T-helper 17 cell (primary cell): ENCODE results near the gene PYGB. TPM values are rescaled to one million over a fixed set of nuclear protein-coding genes. Genes with fewer than 3 reads are reported as not detected.

Source experiments
- ATAC-seq: fragments of 150-1000 bp; cut with Tn5 transposase; 2 replicates; pipeline ENCODE4 v1.10.0; 2021; ENCODE audit warnings: mild to moderate bottlenecking, moderate library complexity
- DNase-seq, 3 donors: peaks; one replicate each; pipeline versions ENCODE4 v3.0.0 to v3.0.0-alpha.2; 2020 to 2021
- H3K9me3 ChIP-seq: one replicate; pipeline ENCODE4 v1.7.0; 2013; ENCODE audit warnings: low read length, mild to moderate bottlenecking; ENCODE audit not compliant: control insufficient read depth, poor library complexity, severe bottlenecking
- H3K27ac Mint-ChIP-seq: one replicate; pipeline ENCODE4 v1.8.0; 2022; ENCODE audit warnings: mild to moderate bottlenecking, moderate library complexity, mixed read lengths
- H3K27me3 Mint-ChIP-seq: one replicate; pipeline ENCODE4 v1.8.0; 2022; ENCODE audit warnings: mixed read lengths
- H3K36me3 Mint-ChIP-seq: one replicate; pipeline ENCODE4 v1.8.0; 2022; ENCODE audit warnings: low read depth, mixed read lengths
- H3K4me1 Mint-ChIP-seq: one replicate; pipeline ENCODE4 v1.8.0; 2022; ENCODE audit warnings: mild to moderate bottlenecking, mixed read lengths
- H3K4me3 Mint-ChIP-seq: one replicate; pipeline ENCODE4 v1.8.0; 2022; ENCODE audit warnings: mild to moderate bottlenecking, moderate library complexity, mixed read lengths
- total RNA-seq, 4 donors: library from RNA in 2 of 4; stranded (reverse) in 2 of 4; gene quantifications; one replicate each; pipeline ENCODE4 v1.2.3 and lab custom pipeline; 2022 to 2026

Gene PYGB
- total RNA-seq, 2 donors from 2014 or later, result 28.6 to 53.1 TPM

DNA sequence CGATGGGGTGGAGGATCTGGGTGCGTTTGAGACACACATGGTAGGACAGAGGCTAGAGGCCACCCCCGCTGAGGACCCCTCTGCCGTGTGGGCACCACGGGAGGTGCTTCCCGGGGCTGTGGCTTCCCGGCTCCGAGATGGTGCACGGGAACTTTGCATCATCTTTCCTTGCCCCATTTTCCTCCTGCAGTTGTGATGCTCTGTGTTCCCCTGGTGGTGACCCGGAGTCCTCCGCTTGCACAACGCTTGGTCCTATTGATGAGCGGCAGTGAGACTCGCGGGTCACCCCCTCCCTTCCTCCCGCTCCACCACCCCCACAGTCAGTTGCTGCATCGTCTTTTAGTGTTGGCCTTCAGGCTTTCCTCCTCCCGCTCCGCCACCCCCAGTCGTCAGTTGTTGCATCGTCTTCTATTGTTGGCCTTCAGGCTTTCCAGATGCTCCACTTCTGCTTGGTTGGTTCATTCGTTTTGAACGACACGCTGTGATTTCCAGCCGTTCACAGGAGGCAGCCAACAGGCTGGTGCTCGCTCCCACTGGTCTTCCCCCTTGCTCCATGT, 37.3 kb downstream of the PYGB start:
- Mint-ChIP-seq H3K36me3 (peaks cover 10% of the 10 kb centered on the region), H3K4me3 (no peak overlapping the region), H3K4me1 (peaks cover 6% of the 10 kb centered on the region), H3K27me3 (no peaks in the 10 kb centered on the region), H3K27ac (no peak overlapping the region)
- H3K9me3 ChIP-seq, result no peaks in the 10 kb centered on the region
- ATAC-seq (no peak), DNase-seq (peak in 1 of 3 donors; percentile 3)

DNA sequence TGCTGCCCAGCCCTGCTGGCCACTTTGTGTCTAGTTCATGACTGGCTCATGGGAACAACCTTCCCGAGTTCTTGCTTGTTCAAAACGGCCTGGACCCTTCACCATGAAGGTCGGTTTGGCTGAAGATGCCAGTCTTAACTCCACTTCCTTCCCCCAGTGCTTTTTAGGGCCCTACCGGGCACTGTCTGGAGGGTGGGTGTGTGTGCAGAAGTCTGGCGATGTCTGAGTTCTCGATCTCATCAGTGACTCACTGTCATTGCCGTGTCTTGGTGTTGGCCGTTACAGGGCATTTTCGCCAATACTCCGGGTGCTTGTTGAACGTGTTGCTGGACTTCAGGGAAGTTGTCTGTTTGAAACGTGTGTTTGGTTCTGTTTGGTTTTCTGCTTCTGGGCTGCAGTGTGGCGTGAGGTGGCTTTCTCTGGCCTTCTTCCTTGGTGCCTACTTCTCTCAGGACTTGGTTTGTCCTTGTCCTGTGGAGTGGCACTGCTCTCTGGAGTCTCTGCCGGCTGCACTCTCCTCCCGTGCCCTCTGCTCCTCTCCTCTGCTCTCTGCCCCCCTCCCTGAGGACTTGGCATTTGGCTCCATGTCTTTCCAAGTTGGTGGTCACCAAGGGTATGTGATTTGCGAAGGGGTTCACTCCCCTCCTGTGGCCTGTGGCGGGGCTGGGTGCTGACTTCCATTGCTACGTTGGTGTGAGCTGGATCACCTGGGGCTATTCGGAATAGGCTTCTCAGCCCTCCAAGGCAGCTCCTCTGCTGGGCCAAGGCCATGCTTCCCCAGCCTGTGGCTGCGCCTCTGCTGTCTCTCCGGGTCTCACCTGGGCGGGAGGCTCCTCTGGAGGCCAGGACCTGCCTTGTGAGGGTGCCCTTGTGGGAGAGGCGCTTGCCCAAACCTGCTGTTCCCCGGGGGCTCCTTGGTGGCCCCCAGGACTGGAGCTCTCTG, 38.2 kb downstream of the PYGB start:
- ATAC-seq, result no peak

DNA sequence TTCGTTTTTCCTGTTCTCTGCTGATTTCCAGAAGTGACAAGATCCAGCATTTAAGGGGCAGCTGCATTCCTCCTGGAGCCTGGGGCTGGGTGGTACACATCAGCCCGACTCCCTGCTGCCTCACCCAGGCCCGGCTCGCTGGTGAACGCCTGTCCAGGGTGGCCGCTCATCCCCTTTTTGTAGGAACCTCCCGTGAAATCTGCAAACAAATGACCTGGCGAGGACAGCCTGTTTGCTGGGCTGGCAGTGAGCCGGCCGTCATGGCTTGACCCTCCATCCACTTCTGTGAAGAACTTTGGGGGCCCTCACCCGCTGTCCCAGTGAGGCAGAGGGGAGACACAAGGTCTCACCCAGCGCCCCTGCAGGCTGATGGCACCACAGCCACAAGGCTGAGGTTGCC, 39.0 kb downstream of the PYGB start:
- Mint-ChIP-seq H3K36me3 (peaks cover 10% of the 10 kb centered on the region), H3K27me3 (no peaks in the 10 kb centered on the region), H3K27ac (peak overlapping the region; percentile 21), H3K4me3 (no peak overlapping the region), H3K4me1 (peaks cover 6% of the 10 kb centered on the region)
- no peaks in the 10 kb centered on the region for H3K9me3 ChIP-seq
- ATAC-seq (no peak), DNase-seq (no peak)

More for the DNA sequence above, 38.2 kb downstream of the PYGB start:
- Mint-ChIP-seq H3K36me3 (peaks cover 10% of the 10 kb centered on the region), H3K27ac (peak overlapping the region; percentile 21), H3K27me3 (no peaks in the 10 kb centered on the region), H3K4me1 (peaks cover 6% of the 10 kb centered on the region), H3K4me3 (no peak overlapping the region)
- H3K9me3 ChIP-seq, result no peaks in the 10 kb centered on the region
- DNase-seq, result peak in 2 of 3 donors; percentile 3 to 6

DNA sequence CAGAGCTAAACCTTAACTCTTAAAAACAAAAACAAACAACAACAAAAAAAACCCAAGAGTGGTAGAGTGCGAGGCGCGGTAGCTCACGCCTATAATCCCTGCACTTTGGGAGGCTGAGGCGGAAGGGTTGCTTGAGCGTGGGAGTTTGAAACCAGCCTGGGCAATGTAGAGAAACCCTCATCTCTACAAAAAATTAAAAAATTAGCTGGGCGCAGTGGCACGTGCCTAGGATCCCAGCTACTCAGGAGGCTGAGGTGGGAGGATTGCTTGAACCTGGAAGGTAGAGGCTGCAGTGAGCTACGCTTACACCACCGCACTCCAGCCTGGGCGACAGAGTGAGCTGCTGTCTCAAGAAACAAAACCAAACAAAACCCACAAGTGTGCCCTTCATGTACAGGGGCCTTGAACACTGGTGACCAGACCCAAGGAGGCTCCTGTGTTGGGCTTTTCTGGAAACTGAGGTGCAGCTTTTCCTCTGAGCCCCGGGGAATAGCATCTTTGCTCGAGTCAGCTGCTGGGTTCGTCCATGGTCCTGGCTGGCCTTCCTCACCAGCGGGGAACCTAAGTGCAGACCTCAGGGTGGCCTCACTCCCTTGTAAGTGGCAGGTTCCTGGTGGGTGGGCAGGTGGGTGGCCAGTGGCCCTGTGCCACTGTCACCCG, 39.9 kb downstream of the PYGB start:
- Mint-ChIP-seq H3K4me3 (no peak overlapping the region), H3K27ac (peak overlapping the region; percentile 21), H3K27me3 (no peaks in the 10 kb centered on the region), H3K4me1 (peaks cover 6% of the 10 kb centered on the region), H3K36me3 (peaks cover 10% of the 10 kb centered on the region)
- DNase-seq (no peak), ATAC-seq (no peak)
- no peaks in the 10 kb centered on the region for H3K9me3 ChIP-seq

DNA sequence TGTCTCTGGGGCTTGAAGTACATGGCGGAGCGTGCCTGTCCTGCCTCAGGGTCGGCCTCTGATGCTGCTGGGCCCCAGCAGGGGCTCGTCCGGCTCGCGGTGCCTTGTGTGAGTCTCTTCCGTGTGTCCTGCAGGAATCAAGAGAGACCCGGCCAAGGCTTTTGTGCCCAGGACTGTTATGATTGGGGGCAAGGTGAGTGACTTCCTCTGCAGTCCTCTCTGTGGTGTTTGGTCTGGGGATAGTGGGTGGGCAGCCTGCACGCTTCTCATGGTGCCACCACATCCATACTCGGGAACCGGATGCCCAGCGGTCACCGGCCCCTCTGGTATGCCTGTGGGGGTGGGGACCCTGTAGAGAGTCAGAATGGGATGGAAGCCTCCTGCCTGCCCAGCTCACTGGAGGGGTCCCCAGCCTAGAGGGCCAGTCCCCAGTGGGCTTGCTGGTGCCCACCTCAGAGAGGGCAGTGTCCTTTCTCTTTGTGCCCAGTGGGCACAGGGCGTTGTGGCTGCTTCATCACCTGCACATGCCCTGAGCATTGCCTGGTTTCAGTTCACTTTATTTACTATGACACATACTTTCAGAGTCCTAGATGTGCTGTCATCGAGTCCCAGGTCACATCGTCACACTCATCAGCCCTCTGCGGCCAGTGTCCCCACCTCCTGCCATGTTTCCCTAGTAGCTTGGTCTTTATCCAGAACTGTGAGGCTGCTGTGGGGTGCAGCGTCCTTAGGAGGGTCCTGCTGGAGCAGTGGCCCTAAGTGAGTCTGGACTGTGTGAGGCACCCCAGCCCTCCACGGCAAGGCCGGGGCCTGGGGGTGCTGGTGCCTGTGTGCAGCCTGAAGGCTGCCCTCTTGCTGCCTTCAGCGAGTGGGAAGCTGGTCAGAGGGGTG, 40.7 kb downstream of the PYGB start:
- H3K4me3 Mint-ChIP-seq, result no peak overlapping the region
- DNase-seq (peak in 1 of 3 donors; percentile 8), ATAC-seq (no peak)
- H3K27ac Mint-ChIP-seq, result peak overlapping the region; percentile 21
- peaks cover 10% of the 10 kb centered on the region for H3K36me3 Mint-ChIP-seq
- H3K9me3 ChIP-seq, result no peaks in the 10 kb centered on the region
- H3K27me3 Mint-ChIP-seq, result no peaks in the 10 kb centered on the region
- peaks cover 6% of the 10 kb centered on the region for H3K4me1 Mint-ChIP-seq

DNA sequence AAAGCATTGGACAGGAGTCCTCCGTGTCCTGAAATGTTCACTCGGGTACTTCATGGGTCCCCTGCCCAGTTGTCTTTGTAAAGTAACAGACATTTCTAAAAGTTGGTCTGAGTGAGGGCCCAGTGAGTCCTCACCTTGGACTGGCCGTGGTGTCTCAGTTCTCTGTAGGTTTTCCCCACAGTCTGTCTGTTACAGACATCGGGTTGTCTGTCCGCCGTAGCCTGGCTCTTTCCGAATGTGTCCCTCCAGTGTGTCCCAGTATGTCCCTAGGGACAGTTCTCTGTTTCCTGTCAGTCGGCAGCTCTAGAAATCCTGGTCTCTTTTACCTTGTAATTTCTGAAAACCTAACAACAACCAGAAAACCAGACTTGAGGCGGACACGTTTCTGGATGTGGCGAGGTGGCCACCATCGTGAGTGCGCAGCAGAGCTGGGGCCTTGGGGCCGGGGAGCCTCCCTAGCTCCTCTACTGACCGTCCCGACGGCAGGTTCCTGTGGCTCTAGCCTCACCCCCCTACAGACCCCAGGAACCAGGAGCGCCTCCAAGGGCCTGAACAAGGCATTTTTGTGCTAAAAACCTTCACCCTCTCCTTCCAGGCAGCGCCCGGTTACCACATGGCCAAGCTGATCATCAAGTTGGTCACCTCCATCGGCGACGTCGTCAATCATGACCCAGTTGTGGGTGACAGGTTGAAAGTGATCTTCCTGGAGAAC, 42.2 kb downstream of the PYGB start:
- ATAC-seq (no peak), DNase-seq (no peak)
- Mint-ChIP-seq H3K4me3 (no peak overlapping the region), H3K27ac (peak overlapping the region; percentile 41), H3K36me3 (peaks cover 10% of the 10 kb centered on the region), H3K27me3 (no peaks in the 10 kb centered on the region), H3K4me1 (peaks cover 7% of the 10 kb centered on the region)
- no peaks in the 10 kb centered on the region for H3K9me3 ChIP-seq

DNA sequence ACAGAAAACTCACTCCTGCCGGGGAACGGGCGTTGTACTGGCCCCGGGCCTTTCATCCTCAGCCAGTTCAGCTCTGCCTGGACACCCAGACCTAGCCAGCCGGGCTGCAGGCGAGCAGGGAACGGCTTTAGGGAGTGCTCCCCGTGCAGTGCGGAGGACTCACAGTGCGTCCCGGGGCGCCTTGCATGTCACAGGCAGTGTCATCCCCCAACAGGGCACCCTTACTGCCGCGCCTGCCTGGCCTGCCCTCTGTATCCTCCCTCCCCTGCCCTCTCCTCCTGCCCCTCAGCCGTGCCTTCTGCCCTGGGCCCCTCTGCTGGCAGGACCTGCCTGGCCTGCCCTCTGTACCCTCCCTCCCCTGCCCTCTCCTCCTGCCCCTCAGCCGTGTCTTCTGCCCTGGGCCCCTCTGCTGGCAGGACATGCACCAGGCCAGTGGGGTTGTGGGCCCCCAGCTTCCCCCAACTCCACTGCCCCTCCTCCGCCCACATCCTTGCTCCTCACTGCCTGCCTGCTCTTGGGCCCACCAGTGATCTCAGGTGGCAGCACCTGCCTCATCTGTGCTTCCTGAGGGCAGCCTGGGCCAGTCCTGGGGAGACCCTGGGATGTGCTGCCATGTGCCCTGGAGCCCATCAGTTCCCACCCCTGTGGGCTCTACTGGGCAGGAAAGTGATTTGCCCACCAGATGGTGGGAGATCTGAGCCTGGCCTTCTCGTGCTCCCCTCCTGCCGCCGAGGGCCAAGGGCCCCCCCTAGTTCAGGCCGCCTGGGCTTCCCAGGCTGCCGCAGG, 43.0 kb downstream of the PYGB start:
- no peak for DNase-seq
- Mint-ChIP-seq H3K27ac (peak overlapping the region; percentile 41), H3K36me3 (peaks cover 5% of the 10 kb centered on the region), H3K4me3 (no peak overlapping the region), H3K4me1 (peaks cover 2% of the 10 kb centered on the region), H3K27me3 (no peaks in the 10 kb centered on the region)
- H3K9me3 ChIP-seq, result no peaks in the 10 kb centered on the region
- ATAC-seq, result no peak

DNA sequence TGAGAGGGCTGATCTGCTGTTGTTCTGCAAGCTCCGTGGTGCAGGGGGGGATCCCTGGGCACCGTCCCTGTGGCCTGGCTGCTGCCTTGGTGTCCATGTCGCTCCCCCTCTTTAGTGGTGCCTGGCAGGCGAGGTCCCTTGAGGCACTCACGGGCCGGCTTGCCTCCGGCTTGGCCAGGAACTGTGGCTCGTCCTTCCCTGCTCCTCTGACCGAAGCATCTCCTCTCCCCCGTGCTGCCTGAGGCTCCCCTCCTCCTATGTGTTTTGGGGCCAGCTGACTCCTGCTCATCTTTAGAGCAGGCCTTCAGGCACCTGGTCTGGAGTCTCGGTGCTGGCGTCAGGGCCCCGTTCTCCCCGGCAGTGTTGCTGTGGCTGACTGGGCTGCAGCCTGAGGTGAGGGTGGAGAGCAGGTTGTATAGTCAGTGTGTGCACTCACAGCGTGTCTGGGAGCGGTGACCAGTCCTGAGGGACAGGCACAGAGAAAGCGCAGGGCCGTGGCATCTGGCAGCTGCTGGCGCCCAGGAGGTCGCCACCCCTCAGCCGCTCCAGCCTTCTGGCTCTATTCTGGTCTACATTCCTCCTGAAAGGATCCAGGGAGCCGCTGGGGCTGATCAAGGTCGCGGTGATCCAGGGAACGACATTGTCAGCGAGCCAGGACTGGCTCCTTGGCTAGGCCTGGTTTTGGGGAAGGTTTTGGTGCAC, 43.7 kb downstream of the PYGB start:
- H3K4me1 Mint-ChIP-seq, result peaks cover 2% of the 10 kb centered on the region
- H3K27me3 Mint-ChIP-seq, result no peaks in the 10 kb centered on the region
- ATAC-seq (no peak), DNase-seq (no peak)
- H3K36me3 Mint-ChIP-seq, result peaks cover 3% of the 10 kb centered on the region
- H3K9me3 ChIP-seq, result no peaks in the 10 kb centered on the region
- H3K27ac Mint-ChIP-seq, result no peak overlapping the region
- no peak overlapping the region for H3K4me3 Mint-ChIP-seq

DNA sequence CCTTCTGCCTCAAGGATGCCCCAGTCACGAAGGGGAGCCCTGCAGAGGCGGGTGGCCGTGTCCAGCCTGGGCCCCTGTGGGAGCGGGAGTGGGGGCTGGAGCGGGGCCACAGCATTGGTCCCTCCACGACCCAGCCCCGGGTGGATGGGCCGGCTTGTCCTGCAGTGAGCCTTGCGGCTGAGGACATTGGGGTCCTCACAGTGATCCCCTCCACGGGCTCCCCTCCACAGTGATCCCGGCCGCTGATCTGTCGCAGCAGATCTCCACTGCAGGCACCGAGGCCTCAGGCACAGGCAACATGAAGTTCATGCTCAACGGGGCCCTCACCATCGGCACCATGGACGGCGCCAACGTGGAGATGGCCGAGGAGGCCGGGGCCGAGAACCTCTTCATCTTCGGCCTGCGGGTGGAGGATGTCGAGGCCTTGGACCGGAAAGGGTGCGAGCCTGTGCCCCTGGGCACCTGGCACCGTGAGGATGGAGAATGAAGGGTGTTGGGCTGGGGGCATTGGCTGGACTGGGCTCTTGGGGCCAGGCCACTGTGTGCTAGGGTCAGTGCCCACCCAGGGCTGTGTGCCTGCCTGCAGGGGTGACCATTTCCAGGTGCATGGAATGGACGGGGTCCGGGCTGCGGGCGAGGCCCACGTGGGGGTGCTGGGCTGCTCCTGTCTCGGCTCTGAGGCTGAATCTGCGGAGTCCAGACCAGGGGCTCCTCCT, 44.4 kb downstream of the PYGB start:
- ATAC-seq (no peak), DNase-seq (no peak)
- Mint-ChIP-seq H3K4me1 (peaks cover 2% of the 10 kb centered on the region), H3K27me3 (no peaks in the 10 kb centered on the region), H3K4me3 (no peak overlapping the region), H3K36me3 (no peaks in the 10 kb centered on the region), H3K27ac (no peak overlapping the region)
- no peaks in the 10 kb centered on the region for H3K9me3 ChIP-seq

DNA sequence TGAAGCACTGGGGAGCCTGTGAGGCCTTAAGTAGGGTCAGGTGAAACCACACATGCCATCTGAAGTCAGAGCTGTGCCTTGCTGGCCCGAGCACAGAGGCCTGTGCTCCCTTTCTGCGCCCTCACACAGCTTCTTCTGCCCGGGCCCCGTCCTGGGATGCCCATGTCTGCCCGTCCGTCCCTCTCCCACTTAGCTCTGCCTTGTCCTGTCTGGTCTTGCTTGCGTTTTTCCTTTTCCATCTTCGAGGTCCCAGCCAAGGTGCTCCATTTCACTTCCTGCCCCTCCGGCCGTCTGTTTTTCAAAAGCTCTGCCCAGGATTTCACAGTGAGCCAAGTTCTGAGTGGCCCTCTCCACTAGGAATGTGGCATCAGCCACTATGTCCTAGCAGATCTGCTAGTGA, 45.6 kb downstream of the PYGB start:
- H3K9me3 ChIP-seq, result no peaks in the 10 kb centered on the region
- Mint-ChIP-seq H3K36me3 (no peaks in the 10 kb centered on the region), H3K27me3 (no peaks in the 10 kb centered on the region), H3K4me3 (no peak overlapping the region), H3K27ac (peak overlapping the region; percentile 16), H3K4me1 (peaks cover 2% of the 10 kb centered on the region)
- ATAC-seq (no peak), DNase-seq (no peak)

DNA sequence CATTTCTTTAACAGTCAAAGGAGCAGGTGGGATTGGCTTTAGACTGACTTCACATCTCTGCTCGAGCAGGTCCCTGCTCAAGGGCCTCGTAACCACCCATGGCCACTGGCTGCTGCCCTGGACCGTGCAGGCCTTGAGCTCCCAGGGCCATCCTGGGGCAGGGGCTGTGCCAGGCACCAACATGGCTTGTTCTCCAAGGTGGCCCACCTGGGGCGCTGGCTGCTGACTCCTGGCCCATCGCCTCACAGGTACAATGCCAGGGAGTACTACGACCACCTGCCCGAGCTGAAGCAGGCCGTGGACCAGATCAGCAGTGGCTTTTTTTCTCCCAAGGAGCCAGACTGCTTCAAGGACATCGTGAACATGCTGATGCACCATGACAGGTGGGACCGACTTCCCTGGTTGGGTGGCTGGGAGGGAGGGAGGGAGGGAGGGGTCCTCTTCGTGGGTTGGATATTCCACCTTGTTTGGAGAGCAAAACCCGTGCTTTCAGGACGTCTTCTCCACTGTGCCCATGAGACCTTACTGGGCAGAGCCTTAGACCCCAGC, 46.1 kb downstream of the PYGB start:
- DNase-seq (no peak), ATAC-seq (no peak)
- no peaks in the 10 kb centered on the region for H3K36me3 Mint-ChIP-seq
- no peaks in the 10 kb centered on the region for H3K27me3 Mint-ChIP-seq
- H3K9me3 ChIP-seq, result no peaks in the 10 kb centered on the region
- H3K4me3 Mint-ChIP-seq, result no peak overlapping the region
- H3K4me1 Mint-ChIP-seq, result peaks cover 2% of the 10 kb centered on the region
- peak overlapping the region; percentile 39 for H3K27ac Mint-ChIP-seq
